Uterus (tissue), 4 donors: ENCODE data around the gene MRPL30. TPM values are rescaled to one million over a fixed set of nuclear protein-coding genes. Genes with fewer than 3 reads are reported as not detected.

Experiments used
- DNase-seq, 2 donors: peaks; one replicate each; pipeline ENCODE4 v3.0.0-alpha.2; 2019 to 2020
- H3K27ac ChIP-seq, 2 donors: fragments of 200-600 bp; sonication (generic); 1 replicate in 1 of 2; 2 replicates in 1 of 2; pipeline ENCODE4 v1.5.1; 2016 to 2018
- H3K27me3 ChIP-seq, 2 donors: fragments of 200-600 bp; sonication (generic); one replicate each; pipeline ENCODE4 v1.5.1; 2018 to 2019; ENCODE audit warnings: control low read depth in 1 of 2
- H3K36me3 ChIP-seq, 2 donors: fragments of 200-600 bp; sonication (generic); one replicate each; pipeline ENCODE4 v1.5.1; 2019; ENCODE audit warnings: control low read depth in 1 of 2
- H3K4me1 ChIP-seq, 2 donors: fragments of 200-600 bp; sonication (generic); one replicate each; pipeline ENCODE4 v1.5.1; 2018 to 2019; ENCODE audit warnings: control low read depth in 1 of 2
- H3K4me3 ChIP-seq, 2 donors: fragments of 200-600 bp; sonication (generic); 1 replicate in 1 of 2; 2 replicates in 1 of 2; pipeline ENCODE4 v1.5.1; 2018 to 2019; ENCODE audit warnings: mild to moderate bottlenecking in 1 of 2
- H3K9me3 ChIP-seq, 2 donors: fragments of 200-600 bp; sonication (generic); one replicate each; pipeline ENCODE4 v1.5.1; 2019; ENCODE audit warnings: control low read depth in 1 of 2
- CTCF ChIP-seq, 4 experiments: fragments of 200-600 bp in 2 of 4; fragments of 450-650 bp in 2 of 4; sonication (generic) in 2 of 4; IDR thresholded peaks; one replicate each; pipeline ENCODE4 v1.5.1; 2016 to 2019; ENCODE audit warnings: antibody characterized with exemption in 4 of 4, mild to moderate bottlenecking in 2 of 4, moderate library complexity in 1 of 4
- POLR2A ChIP-seq, 2 donors: fragments of 450-650 bp; IDR thresholded peaks; one replicate each; pipeline ENCODE4 v1.6.1; 2016; ENCODE audit warnings: antibody characterized with exemption in 2 of 2, mild to moderate bottlenecking in 1 of 2, moderate library complexity in 1 of 2
- intact Hi-C: fragments of 100-400 bp; cut with DNase I; formaldehyde crosslinking; loops from one replicate; pipeline ENCODE4 v1.15.1; 2023; ENCODE audit warnings: low total_unique reads
- total RNA-seq, 4 donors: library from RNA; depleted of rRNA in 3 of 4; stranded (reverse); fragments of >200 nt in 3 of 4; gene quantifications; one replicate each; pipeline versions ENCODE4 v1.1.0 to v1.2.4, GENCODE V29; 2014 to 2023
- donor health status: DM: yes; HTN: yes; CAD: no.

The MRPL30 gene
- total RNA-seq, 4 donors from 2014 or later: 27.2 to 47.7 (median 28.8) TPM

GRCh38 chr2:99169534-99169933 is 11.4 kb upstream of the MRPL30 start:
- no peaks in the 10 kb centered on the region for H3K27me3 ChIP-seq
- TF ChIP-seq CTCF (IDR thresholded peaks at IDR 0.05) (no peak), POLR2A (IDR thresholded peaks at IDR 0.05) (no peak)
- intact Hi-C loops: no loop called here
- H3K4me3 ChIP-seq: no peak overlapping the region
- no peaks in the 10 kb centered on the region for H3K9me3 ChIP-seq
- no peak for DNase-seq
- H3K36me3 ChIP-seq: peaks cover 0 to 2% of the 10 kb centered on the region in 2 donors
- no peak overlapping the region for H3K27ac ChIP-seq
- H3K4me1 ChIP-seq: no peaks in the 10 kb centered on the region

- no peak for DNase-seq
- intact Hi-C loops: no loop called here
- Histone ChIP-seq H3K36me3 (peaks cover 0 to 2% of the 10 kb centered on the region in 2 donors), H3K9me3 (no peaks in the 10 kb centered on the region), H3K4me1 (no peaks in the 10 kb centered on the region), H3K4me3 (no peak overlapping the region), H3K27me3 (no peaks in the 10 kb centered on the region), H3K27ac (no peak overlapping the region)
- no peak for TF ChIP-seq CTCF (IDR thresholded peaks at IDR 0.05)
- no peak for TF ChIP-seq POLR2A (IDR thresholded peaks at IDR 0.05)
Measured at GRCh38 chr2:99171377-99172140, 9.4 kb upstream of the MRPL30 start.

GRCh38 chr2:99181624-99182000 is 628 bp downstream of the MRPL30 start:
- TF ChIP-seq POLR2A (IDR thresholded peaks at IDR 0.05): no peak
- no peak for TF ChIP-seq CTCF (IDR thresholded peaks at IDR 0.05)
- DNase-seq: no peak
- Histone ChIP-seq H3K9me3 (no peaks in the 10 kb centered on the region), H3K27me3 (no peaks in the 10 kb centered on the region), H3K36me3 (no peaks in the 10 kb centered on the region), H3K4me3 (peak overlapping the region; percentile 74 to 90), H3K4me1 (peaks cover 5 to 13% of the 10 kb centered on the region in 2 donors), H3K27ac (peak overlapping the region; percentile 63 to 79)
- intact Hi-C loops: loop anchor here (10.0 kb wide), 1 partner anchor 153 kb away; the partner anchor contains the start of genes EIF5B and TXNDC9

- Histone ChIP-seq H3K4me3 (no peak overlapping the region), H3K27me3 (no peaks in the 10 kb centered on the region), H3K4me1 (peaks cover 5 to 13% of the 10 kb centered on the region in 2 donors), H3K27ac (no peak overlapping the region), H3K9me3 (no peaks in the 10 kb centered on the region), H3K36me3 (peaks cover 0 to 2% of the 10 kb centered on the region in 2 donors)
- TF ChIP-seq CTCF (IDR thresholded peaks at IDR 0.05) (no peak), POLR2A (IDR thresholded peaks at IDR 0.05) (no peak)
- intact Hi-C loops: loop anchor here (10.0 kb wide), 1 partner anchor 152 kb away; the partner anchor contains the start of genes EIF5B and TXNDC9
- no peak for DNase-seq
Measured at GRCh38 chr2:99183025-99183424, 2.0 kb downstream of the MRPL30 start.

GRCh38 chr2:99184811-99185210 is 3.8 kb downstream of the MRPL30 start:
- intact Hi-C loops: loop anchor here (10.0 kb wide), 1 partner anchor 150 kb away; the partner anchor contains the start of genes EIF5B and TXNDC9
- H3K4me1 ChIP-seq: peaks cover 5 to 11% of the 10 kb centered on the region in 2 donors
- H3K9me3 ChIP-seq: no peaks in the 10 kb centered on the region
- no peak for TF ChIP-seq POLR2A (IDR thresholded peaks at IDR 0.05)
- no peak for TF ChIP-seq CTCF (IDR thresholded peaks at IDR 0.05)
- H3K27ac ChIP-seq: no peak overlapping the region
- H3K4me3 ChIP-seq: no peak overlapping the region
- no peak for DNase-seq
- peaks cover 0 to 3% of the 10 kb centered on the region in 2 donors for H3K36me3 ChIP-seq
- no peaks in the 10 kb centered on the region for H3K27me3 ChIP-seq
